NCI-H524 (cell line): ENCODE results near the gene SCUBE3.

Source experiments
- DNase-seq, 2 experiments: peaks; one replicate each; lab custom pipeline; 2025; lab: John Stamatoyannopoulos, UW

Gene SCUBE3

DNA sequence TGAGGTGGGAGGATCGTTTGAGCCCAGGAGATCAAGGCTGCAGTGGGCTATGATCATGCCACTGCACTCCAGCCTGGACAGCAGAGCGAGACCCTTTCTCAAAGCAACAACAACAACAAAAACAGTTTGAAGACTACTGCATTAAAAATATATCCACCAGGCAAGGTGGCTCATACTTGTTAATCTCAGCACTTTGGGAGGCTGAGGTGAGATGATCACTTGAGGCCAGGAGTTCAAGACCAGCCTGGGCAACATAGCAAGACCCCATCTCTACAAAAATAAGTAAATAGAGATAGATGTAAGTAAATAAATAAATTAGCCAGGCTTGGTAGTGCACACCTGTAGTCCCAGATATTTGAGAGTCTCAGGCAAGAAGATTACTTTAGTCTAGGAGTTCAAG, 58.2 kb downstream of the SCUBE3 start:
- DNase-seq, result no peak

DNA sequence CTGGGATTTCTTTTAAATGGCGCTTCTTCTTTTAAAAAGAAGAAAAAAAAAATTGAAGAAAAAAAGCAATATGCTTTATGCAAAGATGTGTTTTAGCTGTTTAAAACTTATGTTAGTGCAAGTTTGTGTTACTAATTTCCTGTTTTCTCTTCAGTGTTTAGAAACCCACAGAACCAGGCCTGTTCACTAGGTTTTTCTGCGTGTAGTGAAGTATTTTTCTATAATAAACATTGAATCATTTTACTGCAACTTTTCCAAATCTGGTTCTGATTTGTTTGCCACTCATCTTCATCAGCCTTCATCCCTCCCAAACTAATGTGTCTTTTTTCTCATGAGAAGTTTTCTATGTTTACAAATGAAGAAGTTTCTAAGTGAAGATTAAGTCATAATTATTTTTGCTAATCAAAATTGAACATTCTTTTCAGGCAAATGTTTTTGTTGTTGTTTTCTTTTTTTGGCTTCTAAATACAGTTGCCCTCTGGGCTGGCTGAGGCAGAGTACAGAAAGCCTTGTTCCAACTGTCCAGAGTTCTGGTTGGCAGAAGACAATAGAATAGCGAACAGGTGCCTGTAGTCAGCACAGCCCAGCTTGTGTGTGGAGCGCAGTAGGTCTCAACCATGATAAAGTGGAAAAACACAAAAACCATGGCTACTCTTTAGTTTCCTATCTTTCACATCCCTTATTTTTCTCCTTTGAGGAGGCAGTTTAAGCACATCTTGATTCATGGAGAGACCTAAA, 60.2 kb downstream of the SCUBE3 start:
- DNase-seq, result no peak

DNA sequence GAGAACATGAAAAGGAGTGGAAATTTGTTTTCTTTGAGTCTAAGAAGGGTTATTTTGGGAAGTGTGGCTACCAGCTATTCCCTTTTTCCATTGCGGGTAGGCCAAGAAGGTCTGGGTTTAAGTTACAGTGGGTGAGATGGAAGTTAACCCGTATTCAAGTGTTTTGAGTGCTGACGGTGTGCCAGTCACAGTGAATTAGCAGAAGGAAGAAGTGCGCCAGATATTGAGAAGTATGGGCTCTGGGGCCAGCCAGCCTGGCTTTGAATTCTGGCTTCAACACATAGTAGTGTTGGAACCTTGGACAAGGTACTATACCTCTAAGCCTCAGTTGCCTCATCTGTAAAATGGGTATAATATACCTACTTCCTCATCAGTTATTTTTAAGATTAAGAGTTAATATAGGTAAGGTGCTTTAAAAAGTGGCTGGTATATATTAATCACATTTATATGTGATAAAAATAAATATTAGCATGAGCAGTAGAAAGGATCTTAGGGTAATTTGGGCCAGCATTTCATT, 62.0 kb downstream of the SCUBE3 start:
- DNase-seq, result no peak

DNA sequence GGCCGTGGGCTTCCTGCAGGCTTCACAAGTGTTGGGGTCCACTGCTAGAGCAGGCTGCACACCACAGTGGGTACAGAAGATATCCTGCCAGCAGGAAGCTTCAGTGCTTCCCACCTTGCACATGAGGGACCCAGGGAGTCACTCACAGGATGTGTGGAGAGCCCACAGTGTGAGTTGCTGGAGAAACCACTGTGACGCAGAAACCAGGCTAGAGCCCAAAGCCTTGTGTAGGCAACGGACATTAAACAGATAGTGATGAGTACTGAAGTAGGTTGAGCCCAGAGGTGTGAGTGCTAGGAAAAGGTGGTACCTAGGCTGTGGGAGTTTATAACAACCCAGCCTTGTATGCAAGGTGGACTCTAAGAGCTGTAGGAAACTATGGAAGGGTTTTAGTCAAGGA, 65.0 kb downstream of the SCUBE3 start:
- no peak for DNase-seq

DNA sequence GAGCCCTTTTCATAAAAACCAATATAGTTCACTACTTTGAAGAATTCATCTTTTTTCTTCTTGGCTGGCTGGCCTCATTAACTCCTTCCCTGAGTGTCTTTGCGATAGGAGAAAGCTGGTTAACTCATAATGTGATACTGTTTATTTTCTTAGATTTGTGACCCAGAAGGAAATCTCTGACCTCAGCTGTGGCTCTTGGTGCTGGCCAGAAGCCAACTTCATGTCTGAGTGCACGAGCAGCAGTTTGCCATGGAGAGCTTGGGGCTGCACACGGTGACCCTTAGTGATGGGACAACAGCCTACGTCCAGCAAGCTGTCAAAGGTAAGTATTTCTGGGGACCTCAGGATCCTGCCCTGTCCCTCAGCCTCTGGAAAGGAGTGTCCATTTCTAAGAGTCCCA, 67.1 kb downstream of the SCUBE3 start:
- DNase-seq, result no peak

DNA sequence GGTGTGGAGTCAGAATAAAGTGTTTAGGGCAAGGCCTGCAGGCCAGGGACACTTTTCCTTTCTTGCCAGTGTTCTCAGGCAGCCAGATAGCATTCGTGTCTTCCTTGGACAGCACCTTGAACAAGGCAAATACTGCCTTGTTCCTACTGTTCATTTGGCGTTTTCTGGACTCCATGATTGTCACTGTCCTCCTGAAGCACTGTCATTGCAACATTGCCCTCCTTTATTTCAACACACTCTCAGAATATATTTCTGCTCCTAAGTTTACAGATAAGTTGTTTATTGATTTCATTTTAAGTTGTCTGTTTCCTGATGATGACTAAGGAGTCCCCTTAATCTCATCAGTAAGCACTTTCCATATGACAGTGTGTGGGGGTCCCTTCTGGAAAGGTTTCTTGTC, 68.7 kb downstream of the SCUBE3 start:
- DNase-seq, result no peak

DNA sequence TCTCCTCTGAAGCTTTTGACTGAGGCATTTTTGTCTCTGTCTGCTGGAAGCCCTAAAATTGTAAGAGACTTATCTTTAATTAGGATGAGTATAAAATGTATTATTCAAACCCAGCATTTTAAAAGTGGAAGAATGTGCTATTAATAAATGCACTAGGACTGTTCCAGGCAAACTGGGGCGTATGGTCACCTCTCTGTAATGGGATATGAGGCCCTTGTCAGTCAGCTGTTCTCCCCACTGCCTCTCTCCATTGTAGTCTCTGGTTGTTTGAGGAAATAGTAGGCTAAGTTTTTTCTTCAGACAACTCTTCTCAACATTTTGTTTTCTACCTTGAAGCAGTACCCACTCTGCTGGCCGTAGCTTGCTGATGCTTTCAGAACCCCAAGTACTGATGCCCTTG, 69.6 kb downstream of the SCUBE3 start:
- DNase-seq, result no peak

DNA sequence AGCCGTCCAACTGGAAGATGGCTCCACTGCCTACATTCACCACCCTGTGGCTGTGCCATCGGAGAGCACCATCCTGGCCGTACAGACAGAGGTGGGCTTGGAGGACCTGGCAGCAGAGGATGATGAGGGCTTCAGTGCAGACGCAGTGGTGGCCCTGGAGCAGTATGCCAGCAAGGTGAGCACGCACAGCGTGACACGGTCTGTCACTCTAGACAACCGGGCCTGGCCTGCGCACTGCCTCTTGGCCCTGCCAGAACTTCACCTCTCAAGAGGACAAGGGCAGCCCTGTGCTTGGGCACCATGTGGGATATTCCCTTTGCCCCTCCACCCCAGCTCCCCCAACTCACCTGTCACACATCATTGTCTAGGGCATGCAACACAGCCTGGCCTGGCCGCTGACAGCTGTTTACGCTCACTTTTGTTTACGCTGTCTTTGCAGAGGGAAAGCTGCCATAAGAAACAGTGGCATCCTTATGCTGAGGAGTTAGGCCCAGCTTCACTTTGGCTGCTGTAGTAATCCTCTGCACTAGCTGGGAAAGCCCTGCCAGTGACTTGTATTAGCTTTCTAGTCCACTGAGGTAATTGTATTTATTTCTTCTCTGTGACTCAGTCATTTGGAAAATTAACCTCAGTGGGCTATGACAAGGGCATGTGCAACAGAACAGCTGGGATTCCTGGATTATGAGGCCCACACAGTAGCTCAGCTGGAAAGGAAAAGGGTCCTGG, 74.1 kb downstream of the SCUBE3 start:
- DNase-seq, result no peak

DNA sequence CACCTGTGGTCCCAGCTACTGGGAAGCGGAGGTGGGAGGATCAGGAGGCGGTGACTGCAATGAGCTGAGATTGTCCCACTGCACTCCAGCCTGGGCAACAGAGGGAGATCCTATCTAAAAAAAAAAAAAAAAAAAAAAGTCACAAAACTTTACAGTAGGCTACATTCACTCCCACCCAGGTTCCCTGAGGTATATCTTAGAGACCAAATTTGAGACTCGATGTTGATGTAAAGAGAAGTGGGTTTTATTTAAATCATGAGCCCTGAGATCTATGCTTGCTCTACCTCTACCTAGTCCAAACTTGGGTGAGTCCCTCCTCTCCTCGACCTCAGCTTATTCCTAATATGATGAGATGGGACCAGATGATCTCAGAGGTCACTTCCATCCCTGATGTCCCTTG, 75.1 kb downstream of the SCUBE3 start:
- no peak for DNase-seq

DNA sequence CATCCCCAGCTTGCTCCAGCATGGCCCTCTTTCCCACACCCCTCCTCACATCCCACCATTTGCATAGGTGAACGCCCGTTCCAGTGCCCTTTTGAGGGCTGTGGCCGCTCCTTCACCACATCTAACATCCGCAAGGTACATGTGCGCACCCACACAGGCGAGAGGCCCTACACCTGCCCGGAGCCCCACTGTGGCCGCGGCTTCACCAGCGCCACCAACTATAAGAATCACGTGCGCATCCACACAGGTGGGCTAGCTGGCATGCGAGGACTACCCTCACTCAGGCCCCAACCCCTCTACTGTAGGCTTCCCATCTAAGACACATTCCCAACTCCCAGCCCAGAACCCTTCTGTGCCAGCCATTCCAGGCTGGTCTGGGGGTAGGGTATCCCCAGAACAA, 77.7 kb downstream of the SCUBE3 start:
- no peak for DNase-seq

DNA sequence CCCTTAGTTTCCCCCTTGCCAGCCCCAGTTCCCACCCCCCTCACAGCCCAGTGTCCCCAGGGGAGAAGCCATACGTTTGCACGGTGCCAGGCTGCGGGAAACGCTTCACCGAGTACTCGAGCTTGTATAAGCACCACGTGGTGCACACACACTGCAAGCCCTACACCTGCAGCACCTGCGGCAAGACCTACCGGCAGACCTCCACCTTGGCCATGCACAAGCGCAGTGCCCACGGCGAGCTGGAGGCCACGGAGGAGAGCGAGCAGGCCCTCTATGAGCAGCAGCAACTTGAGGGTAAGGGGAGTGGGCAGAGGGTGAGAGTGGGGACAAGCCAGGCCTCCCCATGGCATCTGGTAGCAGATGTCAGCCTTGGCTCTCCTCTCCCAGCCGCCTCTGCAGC, 78.7 kb downstream of the SCUBE3 start:
- no peak for DNase-seq

DNA sequence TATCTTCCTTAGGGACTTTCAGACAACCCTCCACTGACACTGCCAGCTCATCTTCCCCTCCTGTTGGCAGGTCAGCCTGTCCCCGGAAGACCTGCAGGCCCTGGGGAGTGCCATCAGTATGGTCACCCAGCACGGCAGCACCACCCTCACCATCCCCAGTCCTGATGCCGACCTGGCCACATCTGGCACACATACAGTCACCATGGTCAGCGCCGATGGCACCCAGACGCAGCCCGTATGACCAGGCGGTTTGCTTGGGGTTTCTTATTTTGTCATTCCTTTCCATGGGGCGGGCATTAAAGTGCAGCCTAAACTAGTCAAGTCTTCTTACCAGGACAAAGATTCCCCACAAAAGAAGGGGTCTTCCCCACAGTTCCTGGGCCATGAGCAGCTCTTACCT, 79.9 kb downstream of the SCUBE3 start:
- DNase-seq, result no peak

DNA sequence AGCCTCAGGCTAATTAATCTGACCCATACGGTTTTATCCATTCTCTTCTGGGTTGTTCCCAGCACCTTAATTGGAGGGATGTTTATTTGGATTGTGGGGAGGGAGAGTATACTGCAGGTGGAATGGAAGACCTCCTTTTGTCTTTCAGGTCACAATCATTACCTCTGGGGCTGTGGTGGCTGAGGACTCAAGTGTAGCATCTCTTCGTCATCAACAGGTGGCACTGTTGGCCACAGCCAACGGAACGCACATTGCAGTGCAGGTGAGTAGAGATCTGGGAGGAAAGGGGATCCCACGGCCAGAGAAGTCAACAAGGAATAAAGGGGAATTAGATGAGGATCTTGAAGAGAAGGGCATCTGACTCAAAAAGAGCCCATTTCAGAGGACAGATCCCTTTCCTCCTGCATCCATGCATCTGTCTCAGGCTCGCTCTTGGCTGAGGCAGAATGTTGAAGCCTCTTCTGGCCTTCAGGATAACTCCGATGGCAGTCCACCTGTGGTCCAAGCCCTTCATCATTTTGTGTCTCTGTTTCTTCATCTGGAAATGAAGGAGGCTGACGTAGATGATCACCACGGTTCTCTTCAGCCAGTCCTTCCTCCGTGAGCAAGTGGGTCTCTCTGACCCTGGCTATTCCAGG, 80.7 kb downstream of the SCUBE3 start:
- DNase-seq, result peak in 1 of 2 experiments; percentile 44

DNA sequence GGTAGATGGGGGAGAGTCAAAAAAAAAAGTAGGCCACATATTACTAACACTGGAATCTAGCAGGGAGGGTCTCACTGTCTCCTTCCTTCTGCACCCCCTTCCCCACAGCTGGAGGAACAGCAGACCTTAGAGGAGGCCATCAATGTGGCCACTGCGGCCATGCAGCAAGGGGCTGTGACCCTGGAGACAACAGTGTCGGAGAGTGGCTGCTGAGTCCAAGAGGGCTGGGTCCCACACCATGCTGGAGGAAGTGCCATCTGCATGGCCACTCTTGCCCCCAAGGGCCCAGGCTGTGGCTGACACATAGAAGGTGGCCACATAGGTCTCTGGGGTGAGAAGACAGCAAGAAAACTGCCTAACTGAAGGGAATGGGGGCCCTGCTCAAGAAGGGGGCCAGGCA, 81.3 kb downstream of the SCUBE3 start:
- no peak for DNase-seq

DNA sequence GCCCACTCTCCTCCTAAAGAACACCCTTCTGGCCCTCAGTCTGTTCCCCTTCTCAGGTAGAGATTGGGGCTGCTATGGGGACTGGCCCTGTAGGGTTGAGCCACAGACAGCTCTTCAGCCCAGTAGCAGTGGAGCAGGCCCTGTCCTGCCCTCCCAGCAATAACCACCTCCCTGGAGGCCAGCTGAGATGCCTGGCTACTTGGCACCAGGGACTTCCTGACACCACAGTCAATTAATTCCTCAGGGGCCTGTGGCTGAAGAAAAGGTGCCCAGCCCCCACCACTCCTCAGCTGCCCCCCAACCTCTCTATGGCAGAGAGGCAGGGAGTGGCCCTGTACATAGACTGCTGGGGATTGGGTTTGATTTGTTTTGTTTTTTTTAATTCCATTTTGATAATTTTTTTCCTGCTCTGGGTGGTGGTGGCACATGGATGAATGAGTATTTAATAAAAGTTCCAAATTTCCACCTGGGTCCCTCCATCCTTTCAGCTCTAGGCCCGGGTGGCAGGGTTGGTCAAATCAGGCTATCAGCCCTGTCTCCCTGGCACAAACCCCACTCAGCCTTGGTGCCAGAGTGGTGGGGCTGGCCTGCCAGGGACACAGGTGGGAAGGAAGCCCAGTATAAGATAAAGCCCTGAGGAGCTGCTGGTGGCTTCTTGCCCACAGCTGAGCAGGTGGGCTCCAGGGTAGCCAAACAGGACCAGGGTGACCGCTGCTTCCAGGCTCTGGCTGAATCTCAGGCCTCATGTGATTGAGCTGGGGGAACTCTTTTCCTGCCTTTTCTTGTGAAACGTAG, 82.0 kb downstream of the SCUBE3 start:
- DNase-seq, result no peak

DNA sequence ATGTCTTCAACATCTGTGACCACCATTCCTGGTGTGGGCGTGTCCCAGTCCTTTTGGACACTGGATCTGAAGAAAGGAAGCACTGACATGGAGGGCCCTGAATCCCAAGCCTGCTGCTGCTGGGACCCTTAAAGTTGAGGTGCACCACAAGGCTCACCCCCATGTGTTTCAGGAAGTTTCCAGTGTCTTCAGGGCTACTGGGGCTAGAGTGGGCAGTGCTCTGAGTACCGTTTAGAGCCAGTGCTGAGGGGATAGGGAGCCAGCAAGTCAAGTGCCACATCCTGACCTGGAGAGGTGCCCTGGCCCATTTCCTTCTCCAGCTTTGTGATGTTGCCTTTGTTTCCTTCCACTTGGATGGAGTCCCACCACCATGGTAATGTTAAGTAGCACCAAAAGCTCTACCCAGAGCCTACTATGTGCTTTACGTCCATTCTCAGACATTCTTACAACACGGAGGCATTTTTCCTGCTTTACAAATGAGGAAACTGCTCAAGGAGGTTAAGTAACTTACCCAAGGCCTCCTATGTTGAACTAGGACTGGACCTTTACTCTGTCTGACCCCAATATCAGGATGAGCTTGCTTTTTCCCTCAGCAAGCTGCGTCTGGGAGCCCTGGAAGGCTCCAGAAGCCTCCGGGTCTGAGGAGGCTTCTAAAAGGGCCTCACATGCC, 83.3 kb downstream of the SCUBE3 start:
- DNase-seq, result peak in 1 of 2 experiments; percentile 13

DNA sequence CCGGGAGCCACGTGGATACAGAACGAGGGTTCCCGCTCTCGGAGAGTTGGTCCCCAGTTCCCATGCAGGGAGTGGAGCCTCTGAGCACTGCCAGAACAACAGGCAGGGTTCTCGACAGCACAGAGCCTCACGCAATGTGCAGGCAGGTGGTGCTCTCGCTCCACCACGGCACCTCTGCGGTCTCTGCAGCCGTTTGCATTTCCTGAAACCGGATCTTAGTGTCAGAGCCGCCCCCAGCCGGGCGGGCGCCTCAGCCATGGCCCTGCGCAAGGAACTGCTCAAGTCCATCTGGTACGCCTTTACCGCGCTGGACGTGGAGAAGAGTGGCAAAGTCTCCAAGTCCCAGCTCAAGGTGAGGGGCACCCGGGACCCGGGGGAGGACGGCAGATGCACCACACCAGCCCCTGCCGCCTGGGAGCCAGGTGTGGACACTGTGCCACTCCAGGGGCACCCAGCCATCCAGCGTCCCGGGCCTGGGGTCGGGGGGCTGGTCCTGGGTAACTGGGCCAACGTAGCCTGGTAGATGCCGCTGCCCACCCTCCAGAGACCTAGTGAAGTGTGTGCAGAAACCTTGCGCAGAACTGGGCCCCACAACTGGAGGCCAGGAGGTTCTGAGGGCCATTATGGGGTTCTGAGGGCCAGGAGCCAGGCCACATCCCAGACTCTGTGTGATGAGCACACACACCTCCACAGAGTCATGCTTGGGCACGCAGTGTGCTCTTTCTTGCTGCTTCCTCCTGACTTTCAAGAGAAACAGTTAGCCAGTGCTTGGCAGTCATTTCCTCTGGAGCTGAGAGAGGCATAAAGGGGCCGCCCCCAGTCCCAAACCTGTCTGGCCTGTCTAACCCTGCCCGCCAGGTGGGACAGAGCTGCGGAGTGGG, 84.1 kb downstream of the SCUBE3 start, which contains the start of gene DEF6:
Gene DEF6 (plus strand): TSS at position 218 of the 881 bp plus-strand sequence. CDS start 39 bp downstream, at position 257.
- peak; percentile 71 to 92 for DNase-seq

DNA sequence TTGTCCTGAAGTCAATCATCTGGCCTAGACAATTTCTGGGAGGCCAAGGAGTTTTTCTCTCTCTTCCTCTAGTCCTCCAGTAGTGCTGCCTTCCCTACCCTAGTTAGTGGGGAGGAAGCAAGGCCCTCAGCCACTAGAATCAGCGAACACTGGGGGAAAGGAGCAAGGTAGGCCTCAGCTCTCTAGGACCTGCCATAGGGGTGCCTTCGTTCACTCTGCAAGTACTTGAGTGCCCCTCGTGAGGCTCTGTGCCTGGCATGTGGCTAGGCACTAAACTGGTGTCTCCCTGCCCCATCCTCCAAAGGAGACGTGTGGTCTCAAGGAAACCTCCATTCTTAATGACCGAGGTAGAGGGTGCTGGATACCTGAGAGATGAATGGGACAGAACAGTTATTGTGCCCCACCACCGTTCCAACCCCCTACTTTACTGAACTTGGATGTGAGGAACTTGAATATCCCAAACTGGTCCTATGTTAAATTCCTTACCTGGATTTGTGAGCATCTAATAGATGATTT, 84.9 kb downstream of the SCUBE3 start:
- DNase-seq, result no peak

DNA sequence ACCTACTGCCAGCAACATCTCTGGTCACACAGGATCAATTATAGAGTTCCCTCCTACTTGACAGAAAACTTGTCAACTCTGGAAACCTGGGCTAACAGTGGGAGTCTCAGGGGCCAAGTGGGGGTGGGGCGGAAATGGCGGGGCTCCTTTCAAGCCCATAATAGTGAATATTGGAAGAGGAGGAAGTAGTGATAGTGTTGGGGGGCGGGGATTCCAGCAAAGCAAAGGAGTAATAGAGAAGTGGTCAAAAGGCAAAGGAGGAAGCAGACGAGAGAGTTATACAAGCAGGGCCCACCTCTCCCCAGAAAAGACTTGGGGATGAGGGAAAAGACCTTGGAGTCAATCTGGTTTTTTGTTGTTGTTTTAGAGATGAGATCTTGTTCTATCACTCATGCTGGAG, 85.9 kb downstream of the SCUBE3 start:
- no peak for DNase-seq

DNA sequence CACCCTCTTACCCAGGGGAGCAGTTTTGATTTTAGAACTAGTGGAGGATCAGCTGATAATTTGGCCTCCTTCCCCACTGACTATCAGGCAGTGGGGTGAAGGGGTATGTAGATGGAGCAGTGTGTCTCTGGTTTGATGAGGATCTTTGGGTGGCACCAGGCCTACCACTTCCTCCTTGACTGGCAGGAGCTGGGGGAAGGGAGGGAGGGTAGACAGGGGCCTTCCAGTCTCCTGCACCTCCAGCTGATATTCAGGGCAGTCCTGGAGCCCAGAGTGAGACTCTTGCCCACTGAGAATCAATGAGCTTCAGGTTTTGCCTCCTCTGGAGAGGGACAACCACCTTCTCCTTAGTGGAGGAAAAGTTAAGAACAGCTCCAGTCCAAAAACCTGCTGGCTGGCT, 87.1 kb downstream of the SCUBE3 start:
- no peak for DNase-seq
